H9 (cell line): ENCODE results near the gene TACC2. TPM values are rescaled to one million over a fixed set of nuclear protein-coding genes. Genes with fewer than 3 reads are reported as not detected.
A peak's percentile ranks its signal among the peaks of the same experiment; 100 is the strongest.

Source experiments
- DNase-seq: peaks from one replicate; pipeline ENCODE4 v3.0.0-alpha.2; 2017
- H2AFZ ChIP-seq: one replicate; pipeline ENCODE4 v1.6.1; 2013; ENCODE audit warnings: mild to moderate bottlenecking, low read length, control low read depth, moderate library complexity
- H2AK5ac ChIP-seq: 2 replicates; pipeline ENCODE4 v1.6.1; 2013; ENCODE audit warnings: low read length, control low read depth, mixed read lengths; ENCODE audit not compliant: insufficient read length
- H2BK120ac ChIP-seq: one replicate; pipeline ENCODE4 v1.6.1; 2013; ENCODE audit warnings: low read depth, mild to moderate bottlenecking, low read length, control low read depth, inconsistent platforms; ENCODE audit not compliant: poor library complexity, severe bottlenecking
- H2BK12ac ChIP-seq: 2 replicates; pipeline ENCODE4 v1.6.1; 2013; ENCODE audit warnings: low read length, control low read depth, mixed read lengths, low read depth; ENCODE audit not compliant: insufficient read length
- H2BK15ac ChIP-seq: 2 replicates; pipeline ENCODE4 v1.6.1; 2013; ENCODE audit warnings: low read depth, low read length, control low read depth
- H2BK20ac ChIP-seq: one replicate; pipeline ENCODE4 v1.6.1; 2013; ENCODE audit warnings: low read depth, mild to moderate bottlenecking, low read length, control low read depth, inconsistent platforms; ENCODE audit not compliant: poor library complexity, severe bottlenecking
- H2BK5ac ChIP-seq: 2 replicates; pipeline ENCODE4 v1.6.1; 2013; ENCODE audit warnings: low read length, control low read depth, mixed read lengths; ENCODE audit not compliant: insufficient read length
- H3K14ac ChIP-seq: 2 replicates; pipeline ENCODE4 v1.6.1; 2013; ENCODE audit warnings: low read length, control low read depth; ENCODE audit not compliant: insufficient read depth
- H3K18ac ChIP-seq: 2 replicates; pipeline ENCODE4 v1.6.1; 2013; ENCODE audit warnings: low read depth, mild to moderate bottlenecking, mixed read lengths, low read length, control low read depth; ENCODE audit not compliant: insufficient read length
- H3K23ac ChIP-seq: 2 replicates; pipeline ENCODE4 v1.6.1; 2013; ENCODE audit warnings: low read length, control low read depth, mixed read lengths, low read depth; ENCODE audit not compliant: insufficient read length
- H3K23me2 ChIP-seq: 2 replicates; pipeline ENCODE4 v1.6.1; 2013; ENCODE audit warnings: low read depth, mild to moderate bottlenecking, mixed read lengths, low read length, control low read depth; ENCODE audit not compliant: insufficient read length, poor library complexity, severe bottlenecking
- H3K27ac ChIP-seq: 2 replicates; pipeline ENCODE4 v1.5.1; 2013; ENCODE audit warnings: low read length, control low read depth, mixed read lengths, low read depth; ENCODE audit not compliant: insufficient read length
- H3K27me3 ChIP-seq: 2 replicates; pipeline ENCODE4 v1.6.1; 2013; ENCODE audit warnings: low read length, control low read depth, inconsistent platforms; ENCODE audit not compliant: insufficient read depth
- H3K4ac ChIP-seq: 2 replicates; pipeline ENCODE4 v1.6.1; 2013; ENCODE audit warnings: low read depth, mild to moderate bottlenecking, control low read depth, inconsistent platforms, low read length, moderate library complexity
- H3K4me1 ChIP-seq: 2 replicates; pipeline ENCODE4 v1.6.1; 2013; ENCODE audit warnings: low read length, control low read depth, inconsistent platforms; ENCODE audit not compliant: insufficient read depth
- H3K4me2 ChIP-seq: 2 replicates; pipeline ENCODE4 v1.6.1; 2013; ENCODE audit warnings: low read length, control low read depth, mixed read lengths; ENCODE audit not compliant: insufficient read length, insufficient read depth
- H3K56ac ChIP-seq: 2 replicates; pipeline ENCODE4 v1.6.1; 2013; ENCODE audit warnings: low read depth, mild to moderate bottlenecking, mixed read lengths, low read length, control low read depth; ENCODE audit not compliant: insufficient read length
- H3K79me1 ChIP-seq: 2 replicates; pipeline ENCODE4 v1.6.1; 2013; ENCODE audit warnings: low read depth, mild to moderate bottlenecking, moderate library complexity, low read length, control low read depth, inconsistent platforms; ENCODE audit not compliant: insufficient read depth, poor library complexity, severe bottlenecking
- H3K79me2 ChIP-seq: 2 replicates; pipeline ENCODE4 v1.6.1; 2013; ENCODE audit warnings: low read length, control low read depth, inconsistent platforms; ENCODE audit not compliant: insufficient read depth
- H3K9ac ChIP-seq: 2 replicates; pipeline ENCODE4 v1.6.1; 2013; ENCODE audit warnings: low read length, control low read depth, mixed read lengths; ENCODE audit not compliant: insufficient read length; ENCODE audit errors: extremely low read depth
- H3K9me3 ChIP-seq: one replicate; pipeline ENCODE4 v1.6.1; 2013; ENCODE audit warnings: low read depth, low read length, inconsistent platforms; ENCODE audit not compliant: control insufficient read depth
- H3T11ph ChIP-seq: one replicate; pipeline ENCODE4 v1.6.1; 2013; ENCODE audit warnings: mild to moderate bottlenecking, low read length, control low read depth, inconsistent platforms
- H4K20me1 ChIP-seq: one replicate; pipeline ENCODE4 v1.6.1; 2013; ENCODE audit not compliant: control insufficient read depth, insufficient read length, insufficient read depth
- H4K5ac ChIP-seq: 2 replicates; pipeline ENCODE4 v1.6.1; 2013; ENCODE audit warnings: low read depth, mild to moderate bottlenecking, mixed read lengths, low read length, control low read depth; ENCODE audit not compliant: insufficient read length
- H4K8ac ChIP-seq: replicated peaks from 2 replicates; pipeline ENCODE4 v1.6.1; 2013; ENCODE audit warnings: low read length, control low read depth, mixed read lengths, low read depth; ENCODE audit not compliant: insufficient read length
- H4K91ac ChIP-seq: 2 replicates; pipeline ENCODE4 v1.6.1; 2013; ENCODE audit warnings: low read depth, mild to moderate bottlenecking, moderate library complexity, mixed read lengths, low read length, control low read depth; ENCODE audit not compliant: insufficient read length
- H3K27ac Mint-ChIP-seq, 3 experiments: 2 replicates in 2 of 3; 3 replicates in 1 of 3; pipeline ENCODE4 v1.8.0; 2020 to 2021; ENCODE audit warnings: mixed read lengths in 3 of 3, mild to moderate bottlenecking in 1 of 3, moderate library complexity in 1 of 3
- H3K27me3 Mint-ChIP-seq: 2 replicates; pipeline ENCODE4 v1.8.0; 2021; ENCODE audit warnings: low read depth, mild to moderate bottlenecking, moderate library complexity, mixed read lengths
- H3K36me3 Mint-ChIP-seq, 3 experiments: 2 replicates in 2 of 3; 3 replicates in 1 of 3; pipeline ENCODE4 v1.8.0; 2020 to 2021; ENCODE audit warnings: low read depth in 3 of 3, mixed read lengths in 3 of 3; ENCODE audit not compliant: insufficient read depth in 1 of 3
- H3K4me1 Mint-ChIP-seq, 2 experiments: 2 replicates each; pipeline ENCODE4 v1.8.0; 2020; ENCODE audit warnings: mixed read lengths in 2 of 2
- H3K4me3 Mint-ChIP-seq, 2 experiments: 2 replicates in 1 of 2; 3 replicates in 1 of 2; pipeline ENCODE4 v1.8.0; 2020 to 2021; ENCODE audit warnings: mild to moderate bottlenecking in 2 of 2, mixed read lengths in 2 of 2, moderate library complexity in 1 of 2
- H3K9me3 Mint-ChIP-seq, 2 experiments: 2 replicates in 1 of 2; 3 replicates in 1 of 2; pipeline ENCODE4 v1.8.0; 2020; ENCODE audit warnings: mild to moderate bottlenecking in 2 of 2, mixed read lengths in 2 of 2, moderate library complexity in 1 of 2
- CTCF ChIP-seq: fragments of 200-600 bp; sonication (generic); conservative IDR thresholded peaks from 3 replicates; pipeline ENCODE4 v1.8.0; 2021; ENCODE audit warnings: antibody characterized with exemption, mild to moderate bottlenecking
- WGBS: extraction: QIAGEN DNeasy Blood & Tissue Kit; methylation state at CpG from one replicate; pipeline ENCODE4 v1.1.7; 2013; ENCODE audit warnings: missing lambda C conversion rate, low lambda C conversion rate, mixed read lengths; ENCODE audit not compliant: insufficient read length; ENCODE audit errors: extremely low coverage; 5-methylcytosine and 5-hydroxymethylcytosine counted together
- total RNA-seq: library from RNA; stranded (reverse); gene quantifications from 2 replicates; pipeline ENCODE4 v1.2.1, GENCODE V29; 2021

TACC2 gene
- total RNA-seq, 1 experiment from 2014 or later, result 58.1 TPM

DNA sequence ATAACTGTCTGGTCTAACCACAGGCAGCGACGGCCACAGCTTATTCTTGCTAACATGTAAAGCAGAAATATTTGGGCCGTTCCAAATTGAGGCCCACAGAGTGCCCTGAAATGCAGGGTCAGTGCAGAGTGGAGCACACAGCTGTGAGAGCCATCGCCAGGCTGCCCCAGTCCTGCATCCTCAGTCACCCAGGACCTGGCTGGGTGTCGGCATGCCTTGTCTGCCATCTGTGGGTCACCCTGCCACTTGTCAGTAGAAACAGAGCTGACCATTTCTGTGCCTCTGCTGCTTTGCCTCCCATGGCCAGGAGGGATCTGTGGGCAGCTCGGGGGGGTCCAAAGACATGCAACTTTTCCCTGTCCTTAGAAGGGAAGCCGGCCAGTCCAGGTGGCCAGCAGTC is 224.8 kb downstream of the TACC2 start:
- no peaks in the 10 kb centered on the region for H3K9me3 Mint-ChIP-seq
- no peak overlapping the region for H3K4ac ChIP-seq
- H3T11ph ChIP-seq, result no peak overlapping the region
- H3K79me1 ChIP-seq, result peaks cover 4% of the 10 kb centered on the region
- H3K9me3 ChIP-seq, result no peaks in the 10 kb centered on the region
- H4K20me1 ChIP-seq, result no peaks in the 10 kb centered on the region
- H4K5ac ChIP-seq, result no peak overlapping the region
- no peaks in the 10 kb centered on the region for H3K4me1 Mint-ChIP-seq
- no peak overlapping the region for H4K8ac ChIP-seq
- no peak overlapping the region for H3K9ac ChIP-seq
- H3K79me2 ChIP-seq, result no peaks in the 10 kb centered on the region
- H2BK5ac ChIP-seq, result no peak overlapping the region
- no peak overlapping the region for H3K23ac ChIP-seq
- no peak overlapping the region for H2BK120ac ChIP-seq
- H2AK5ac ChIP-seq, result no peak overlapping the region
- H3K4me1 ChIP-seq, result no peaks in the 10 kb centered on the region
- peak; percentile 20; the same call in 2 of the 3 replicates for TF ChIP-seq CTCF
- no CpG with 5 or more reads among the region's 7 CpGs for WGBS
- H3K27ac Mint-ChIP-seq, result no peak overlapping the region; a peak in 1 of 7 replicates
- H3K4me3 Mint-ChIP-seq, result no peak overlapping the region
- H3K14ac ChIP-seq, result no peak overlapping the region
- H3K18ac ChIP-seq, result no peak overlapping the region
- H3K23me2 ChIP-seq, result peaks cover 3% of the 10 kb centered on the region
- no peak overlapping the region for H3K56ac ChIP-seq
- H3K36me3 Mint-ChIP-seq, result peaks cover 40 to 66% (median 46%) of the 10 kb centered on the region in 3 experiments
- H2BK20ac ChIP-seq, result no peak overlapping the region
- no peak overlapping the region for H3K27ac ChIP-seq
- DNase-seq, result peak; percentile 38
- H2AFZ ChIP-seq, result no peak overlapping the region
- H2BK12ac ChIP-seq, result no peak overlapping the region
- H2BK15ac ChIP-seq, result no peak overlapping the region
- H3K27me3 ChIP-seq, result no peaks in the 10 kb centered on the region
- no peak overlapping the region for H4K91ac ChIP-seq
- no peak overlapping the region for H3K4me2 ChIP-seq
- no peaks in the 10 kb centered on the region for H3K27me3 Mint-ChIP-seq
